Body of pancreas (tissue), 4 donors: ENCODE measurements around the gene TMCO4.

ENCODE experiments used
- CTCF ChIP-seq, 7 experiments: fragments of 450-650 bp in 4 of 7; fragments of 200-600 bp in 3 of 7; sonication (generic) in 3 of 7; IDR thresholded peaks; one replicate each; pipeline ENCODE4 v1.5.1; 2016 to 2019; ENCODE audit warnings: antibody characterized with exemption in 7 of 7
- POLR2A ChIP-seq, 3 donors: fragments of 450-650 bp; IDR thresholded peaks; one replicate each; pipeline ENCODE4 v1.6.1; 2016; ENCODE audit warnings: antibody characterized with exemption in 3 of 3, mild to moderate bottlenecking in 2 of 3

- TF ChIP-seq POLR2A (IDR thresholded peaks at IDR 0.05) (no peak), CTCF (IDR thresholded peaks at IDR 0.05) (no peak)
Observed at GRCh38 chr1:19771350-19771749, 28.4 kb downstream of the TMCO4 start.
